Lower leg skin (tissue), 3 donors: ENCODE data around the gene TBC1D21.

ENCODE experiments used
- POLR2A ChIP-seq, 2 donors: fragments of 450-650 bp; IDR thresholded peaks; one replicate each; pipeline ENCODE4 v1.6.1; 2016 to 2017; ENCODE audit warnings: antibody characterized with exemption in 2 of 2, mild to moderate bottlenecking in 1 of 2, moderate library complexity in 1 of 2
- TF ChIP-seq, protein P1 (sequence below), 3 donors: fragments of 450-650 bp; IDR thresholded peaks; one replicate each; pipeline ENCODE4 v1.5.1; 2016; ENCODE audit warnings: antibody characterized with exemption in 3 of 3, mild to moderate bottlenecking in 3 of 3, moderate library complexity in 2 of 3

GRCh38 chr15:73908822-73909122 lies 35.4 kb downstream of the TBC1D21 start:
- TF ChIP-seq, protein P1, sequence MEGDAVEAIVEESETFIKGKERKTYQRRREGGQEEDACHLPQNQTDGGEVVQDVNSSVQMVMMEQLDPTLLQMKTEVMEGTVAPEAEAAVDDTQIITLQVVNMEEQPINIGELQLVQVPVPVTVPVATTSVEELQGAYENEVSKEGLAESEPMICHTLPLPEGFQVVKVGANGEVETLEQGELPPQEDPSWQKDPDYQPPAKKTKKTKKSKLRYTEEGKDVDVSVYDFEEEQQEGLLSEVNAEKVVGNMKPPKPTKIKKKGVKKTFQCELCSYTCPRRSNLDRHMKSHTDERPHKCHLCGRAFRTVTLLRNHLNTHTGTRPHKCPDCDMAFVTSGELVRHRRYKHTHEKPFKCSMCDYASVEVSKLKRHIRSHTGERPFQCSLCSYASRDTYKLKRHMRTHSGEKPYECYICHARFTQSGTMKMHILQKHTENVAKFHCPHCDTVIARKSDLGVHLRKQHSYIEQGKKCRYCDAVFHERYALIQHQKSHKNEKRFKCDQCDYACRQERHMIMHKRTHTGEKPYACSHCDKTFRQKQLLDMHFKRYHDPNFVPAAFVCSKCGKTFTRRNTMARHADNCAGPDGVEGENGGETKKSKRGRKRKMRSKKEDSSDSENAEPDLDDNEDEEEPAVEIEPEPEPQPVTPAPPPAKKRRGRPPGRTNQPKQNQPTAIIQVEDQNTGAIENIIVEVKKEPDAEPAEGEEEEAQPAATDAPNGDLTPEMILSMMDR (IDR thresholded peaks at IDR 0.05) = no peak
- TF ChIP-seq POLR2A (IDR thresholded peaks at IDR 0.05) = no peak
